Activated CD4-positive, alpha-beta T cell treated with anti-CD3 and anti-CD28 coated beads, Interleukin-10, Interleukin-2, amounts not matched to agents 100 ng/mL and 50 ng/mL, durations not matched to agents 16 hours and 8 hours (primary cell): Measurements from ENCODE around the gene SYT12.
"Not testable (repeated sequence)": the region's sequence is repeated elsewhere in the genome, so short reads cannot be mapped to it uniquely, and the experiment has no call there.

Source experiments
- DNase-seq: peaks from one replicate; pipeline ENCODE4 v3.0.0-alpha.2; 2020

The SYT12 gene, protein sequence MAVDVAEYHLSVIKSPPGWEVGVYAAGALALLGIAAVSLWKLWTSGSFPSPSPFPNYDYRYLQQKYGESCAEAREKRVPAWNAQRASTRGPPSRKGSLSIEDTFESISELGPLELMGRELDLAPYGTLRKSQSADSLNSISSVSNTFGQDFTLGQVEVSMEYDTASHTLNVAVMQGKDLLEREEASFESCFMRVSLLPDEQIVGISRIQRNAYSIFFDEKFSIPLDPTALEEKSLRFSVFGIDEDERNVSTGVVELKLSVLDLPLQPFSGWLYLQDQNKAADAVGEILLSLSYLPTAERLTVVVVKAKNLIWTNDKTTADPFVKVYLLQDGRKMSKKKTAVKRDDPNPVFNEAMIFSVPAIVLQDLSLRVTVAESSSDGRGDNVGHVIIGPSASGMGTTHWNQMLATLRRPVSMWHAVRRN

DNA sequence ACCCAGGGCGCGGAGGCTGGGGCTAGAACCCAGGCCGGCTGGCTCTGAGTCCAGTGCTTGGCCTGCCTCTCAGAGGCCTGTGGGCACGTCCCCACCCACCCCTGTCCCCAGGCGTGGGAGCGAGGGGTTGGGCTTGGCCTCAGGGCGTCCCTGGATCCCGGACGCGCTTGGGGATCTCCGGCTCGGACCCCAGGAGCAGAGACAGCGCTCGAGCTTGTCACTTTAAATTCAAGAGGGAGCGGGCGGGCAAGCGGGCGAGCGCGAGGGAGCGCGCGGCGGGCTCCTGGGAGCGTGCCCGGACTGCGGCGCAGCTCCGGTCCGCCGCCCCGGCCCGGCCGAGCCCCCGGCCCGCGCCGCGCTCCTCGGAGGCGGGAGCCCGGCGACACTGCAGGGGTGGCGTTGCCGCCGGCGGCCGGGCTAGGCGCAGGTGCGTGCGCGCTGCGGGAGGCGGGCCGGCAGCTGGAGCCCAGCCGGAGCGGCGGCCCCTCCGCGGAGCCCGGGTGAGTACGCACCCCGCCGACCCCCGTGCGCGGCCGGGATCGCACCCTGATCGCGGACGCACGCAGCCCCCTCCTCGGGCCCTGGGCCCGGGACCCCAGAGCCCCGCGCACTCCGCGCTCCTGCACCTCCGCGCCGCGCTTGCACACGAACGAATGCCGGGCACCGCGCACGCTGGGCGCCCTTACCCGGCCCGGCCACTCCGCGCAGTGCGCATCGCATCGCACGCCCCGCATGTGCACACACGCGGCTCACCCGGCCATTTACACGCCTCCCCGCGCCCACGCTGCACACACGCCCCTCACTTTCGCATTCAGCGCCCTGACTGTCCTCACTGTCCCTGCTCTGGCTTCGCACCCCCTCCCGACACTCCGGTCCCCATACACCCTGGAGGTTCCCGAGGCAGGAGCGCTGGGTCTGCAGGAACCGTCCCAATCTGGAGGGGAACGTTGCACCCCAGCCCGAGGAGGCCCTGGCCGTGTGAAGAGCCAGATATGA, at the start of gene SYT12:
SYT12 (plus strand) TSS at position 174 of the 996 bp plus-strand sequence. CDS start 7,011 bp downstream, outside the sequence.
- no peak for DNase-seq

DNA sequence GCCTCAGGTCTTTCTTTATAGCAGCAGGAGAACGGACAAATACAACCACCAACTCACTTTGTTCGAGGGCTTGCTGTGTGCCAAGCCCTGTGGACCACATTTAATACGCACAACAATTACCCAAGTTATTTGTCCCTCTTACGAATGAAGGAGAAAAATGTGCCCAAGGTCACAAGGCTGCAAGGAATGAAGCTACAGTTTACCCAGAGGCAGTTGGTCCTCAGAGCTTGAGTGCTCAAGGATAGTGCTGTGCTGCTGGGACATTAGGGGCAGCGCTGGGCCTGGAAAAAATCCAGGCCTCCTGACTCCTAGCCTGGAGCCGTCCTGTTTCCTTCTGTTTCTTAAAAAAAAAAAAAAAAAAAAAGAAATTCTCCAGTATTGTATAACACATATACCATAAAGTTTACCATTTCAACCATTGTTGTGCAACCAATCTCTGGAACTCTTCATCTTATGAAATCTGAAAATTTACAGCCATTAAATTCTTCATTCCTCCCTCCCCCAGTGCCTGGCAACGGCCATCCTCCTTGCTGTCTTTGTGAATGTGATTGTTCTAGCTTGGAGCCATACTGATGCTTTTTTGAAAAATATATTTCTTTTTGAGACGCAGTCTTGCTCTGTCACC, 48.9 kb upstream of the SYT12 start:
- DNase-seq, result no peak

DNA sequence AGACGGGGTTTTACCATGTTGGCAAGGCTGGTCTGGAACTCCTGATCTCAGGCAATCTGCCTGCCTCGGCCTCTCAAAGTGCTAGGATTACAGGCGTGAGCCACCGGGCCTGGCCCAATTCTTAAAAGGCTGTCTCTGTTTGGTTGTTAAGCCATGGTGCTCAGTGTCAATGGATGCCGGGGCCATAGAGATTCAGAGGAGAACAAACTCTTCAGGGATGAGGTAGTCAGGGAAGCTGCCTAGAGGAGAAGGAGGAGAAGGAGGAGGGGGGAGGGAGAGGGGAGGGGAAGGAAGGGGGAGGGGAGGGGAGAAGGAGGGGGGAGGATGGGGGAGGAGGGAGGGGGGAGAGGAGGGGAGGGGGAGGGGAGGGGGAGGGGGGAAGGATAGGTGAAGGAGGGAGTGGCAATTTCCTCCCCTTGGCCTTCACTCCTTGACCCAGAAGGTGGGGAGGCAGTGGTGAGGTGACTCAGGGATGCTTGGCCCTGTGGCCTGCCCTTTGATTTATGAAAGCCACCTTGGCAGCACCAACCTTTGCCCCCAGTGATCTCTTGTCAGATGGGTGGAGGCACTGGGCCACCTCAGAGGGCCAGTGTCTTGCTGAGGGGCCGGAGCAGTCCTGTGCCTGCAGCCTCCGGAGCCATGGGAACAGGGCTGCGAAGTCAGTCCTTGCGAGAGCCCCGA, 48.1 kb upstream of the SYT12 start, which contains the start of gene C11orf86:
C11orf86 (plus strand) TSS at position 581 of the 681 bp plus-strand sequence; CDS start at position 640, 59 bp downstream.
- DNase-seq, result no peak

DNA sequence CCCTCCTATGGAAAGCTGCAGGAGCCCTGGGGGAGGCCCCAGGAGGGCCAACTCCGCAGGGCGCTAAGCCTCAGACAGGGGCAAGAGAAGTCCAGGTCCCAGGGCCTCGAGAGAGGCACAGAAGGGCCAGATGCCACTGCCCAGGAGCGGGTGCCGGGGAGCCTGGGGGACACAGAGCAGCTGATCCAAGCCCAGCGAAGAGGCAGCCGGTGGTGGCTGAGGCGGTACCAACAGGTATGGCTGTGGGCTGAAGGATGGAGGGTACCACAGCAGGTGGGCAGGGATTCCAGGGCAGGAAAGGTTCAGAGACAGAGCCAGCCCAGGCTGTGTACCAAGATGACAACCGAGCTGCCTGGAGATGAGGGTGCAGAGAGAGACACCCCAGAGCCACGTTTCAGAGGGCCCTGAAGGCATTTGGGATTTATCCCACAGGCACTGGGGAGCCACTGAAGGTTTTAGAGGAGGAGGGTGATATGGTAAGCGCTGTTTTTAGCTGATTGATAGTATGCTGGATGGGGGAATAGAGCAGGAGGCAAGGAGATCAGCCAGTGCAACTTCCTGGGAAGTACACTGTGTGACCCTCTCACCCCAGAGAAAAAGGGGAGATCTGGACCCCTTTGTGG, 47.4 kb upstream of the SYT12 start:
- no peak for DNase-seq

DNA sequence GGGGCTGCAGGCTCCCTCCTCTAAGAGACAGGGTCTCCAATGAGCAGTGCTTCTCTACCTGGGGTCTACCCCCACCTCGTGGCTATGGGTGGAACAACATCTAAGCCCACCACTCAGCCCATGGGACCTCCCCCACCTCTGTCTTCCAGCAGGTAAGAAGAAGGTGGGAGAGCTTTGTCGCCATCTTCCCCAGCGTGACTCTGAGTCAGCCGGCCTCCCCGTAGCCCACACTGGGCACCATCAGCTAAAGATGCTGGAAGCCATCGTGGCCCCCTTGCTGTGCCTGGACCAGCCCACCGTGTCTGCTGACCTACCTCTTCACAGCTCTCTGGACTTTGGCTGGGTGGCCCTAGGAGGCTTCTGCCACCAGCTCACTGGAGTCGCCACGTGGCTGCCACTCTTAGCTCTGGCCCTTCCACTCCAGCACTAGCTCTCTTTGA, 46.9 kb upstream of the SYT12 start:
- DNase-seq, result peak; percentile 20

DNA sequence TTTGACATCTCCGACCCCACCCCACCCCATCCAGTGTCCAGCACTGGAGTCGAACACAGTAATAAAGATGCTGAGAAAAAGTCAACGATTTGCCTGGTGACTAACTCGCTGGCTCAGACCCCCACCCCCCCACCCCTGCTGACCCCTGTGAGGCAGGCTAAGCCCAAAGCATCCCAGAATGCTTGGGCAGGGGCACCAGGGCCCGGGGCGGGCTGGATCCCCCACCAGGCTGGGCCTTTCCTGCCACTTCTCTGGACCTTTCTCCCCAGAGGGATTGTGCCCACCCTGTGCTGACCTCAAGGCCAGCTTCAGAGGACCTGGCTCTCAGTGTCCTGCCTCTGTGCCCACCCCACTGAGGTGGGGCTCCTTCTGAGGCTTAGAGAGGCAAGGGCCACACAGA, 46.0 kb upstream of the SYT12 start:
- DNase-seq, result no peak

DNA sequence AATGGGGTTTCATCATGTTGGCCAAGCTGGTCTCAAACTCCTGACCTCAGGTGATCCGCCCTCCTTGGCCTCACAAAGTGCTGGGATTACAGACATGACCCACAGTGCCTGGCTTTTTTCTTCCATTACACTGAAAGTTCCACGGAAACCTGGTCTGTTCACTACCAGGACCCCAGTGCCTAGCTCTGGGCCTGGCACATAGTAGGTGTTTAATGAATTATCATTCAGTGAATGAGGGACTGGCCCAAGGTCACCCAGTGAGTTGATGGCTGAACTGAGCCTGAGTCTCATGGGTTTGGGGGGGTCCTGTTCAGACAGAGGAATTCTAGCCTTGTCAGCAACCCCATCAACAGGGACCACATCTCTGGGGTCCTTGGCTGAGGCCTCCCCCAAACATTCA, 44.7 kb upstream of the SYT12 start:
- DNase-seq, result no peak

DNA sequence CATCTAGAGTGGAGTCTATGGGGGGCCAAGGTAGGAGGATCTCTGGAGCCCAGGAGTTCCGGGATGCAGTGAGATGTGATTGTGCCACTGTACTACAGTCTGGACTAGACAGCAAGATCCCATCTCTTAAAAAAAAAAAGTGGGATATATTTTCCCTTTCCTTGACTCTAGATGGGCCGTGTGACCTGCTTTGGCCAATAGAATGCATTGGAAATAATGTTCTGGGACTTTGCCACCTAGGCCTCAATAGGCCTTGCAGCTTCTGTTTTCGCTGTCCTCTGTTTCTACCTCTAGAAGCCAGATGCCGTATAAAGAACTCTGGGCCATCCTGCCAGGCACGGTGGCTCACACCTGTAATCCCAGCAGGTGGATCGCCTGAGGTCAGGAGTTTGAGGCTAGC, 44.2 kb upstream of the SYT12 start:
- no peak for DNase-seq

DNA sequence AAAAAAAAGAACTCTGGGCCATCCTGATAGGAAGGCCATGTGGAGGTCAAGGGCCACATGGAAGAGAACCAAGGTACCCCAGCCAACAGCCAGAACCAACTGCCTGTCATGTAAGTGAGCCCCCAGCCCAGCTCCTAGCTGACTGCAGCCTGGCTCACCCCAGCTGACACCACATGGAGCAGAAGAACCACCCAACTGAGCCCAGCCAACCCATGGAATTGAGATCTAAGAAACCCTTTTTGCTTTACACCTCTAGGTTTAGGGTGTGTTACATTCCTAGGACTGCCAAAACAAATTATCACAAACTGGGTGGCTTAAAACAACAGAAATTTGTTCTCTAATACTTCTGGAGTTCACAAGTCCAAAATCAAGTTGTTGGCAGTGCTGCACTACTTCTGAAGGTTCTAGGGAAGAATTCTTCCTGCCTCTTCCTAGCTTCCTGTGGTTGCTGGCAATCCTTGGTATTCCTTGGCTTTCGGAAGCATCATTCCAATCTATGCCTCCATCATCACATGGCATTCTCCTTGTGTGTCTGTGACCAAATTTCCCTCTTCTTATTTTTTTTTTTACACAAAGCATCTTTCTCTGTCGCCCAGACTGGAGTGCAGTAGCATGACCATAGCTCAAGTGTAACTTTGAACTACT, 43.5 kb upstream of the SYT12 start:
- DNase-seq, result no peak

DNA sequence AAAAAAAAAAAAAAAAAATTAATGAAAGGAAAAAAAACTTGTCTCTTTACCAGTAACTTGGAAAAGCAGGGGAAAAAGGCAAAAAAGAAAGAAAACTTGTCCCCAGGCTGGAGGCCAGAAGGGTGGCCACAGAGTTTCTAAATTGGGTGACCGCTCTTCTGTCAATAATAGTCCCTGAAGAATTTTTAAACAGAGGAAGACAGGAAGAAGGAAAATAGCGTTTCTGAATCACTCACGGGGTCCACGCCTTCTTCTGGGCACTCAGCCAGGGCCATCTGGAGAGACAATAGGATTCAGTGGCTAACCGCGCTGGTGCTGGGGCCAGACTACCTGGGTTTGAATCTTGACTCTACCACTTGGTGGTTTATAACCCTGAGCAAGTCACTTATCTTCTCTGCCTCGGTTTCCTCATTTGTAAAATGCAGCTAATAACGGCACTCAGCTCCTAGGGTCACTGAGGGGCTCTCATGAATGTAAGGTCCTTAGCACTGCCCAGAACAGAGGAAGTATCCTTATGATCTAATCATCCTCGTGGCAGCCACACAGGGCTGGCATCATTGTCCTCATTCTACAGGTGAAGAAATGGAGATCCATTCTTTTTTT, 40.9 kb upstream of the SYT12 start:
- DNase-seq, result no peak

DNA sequence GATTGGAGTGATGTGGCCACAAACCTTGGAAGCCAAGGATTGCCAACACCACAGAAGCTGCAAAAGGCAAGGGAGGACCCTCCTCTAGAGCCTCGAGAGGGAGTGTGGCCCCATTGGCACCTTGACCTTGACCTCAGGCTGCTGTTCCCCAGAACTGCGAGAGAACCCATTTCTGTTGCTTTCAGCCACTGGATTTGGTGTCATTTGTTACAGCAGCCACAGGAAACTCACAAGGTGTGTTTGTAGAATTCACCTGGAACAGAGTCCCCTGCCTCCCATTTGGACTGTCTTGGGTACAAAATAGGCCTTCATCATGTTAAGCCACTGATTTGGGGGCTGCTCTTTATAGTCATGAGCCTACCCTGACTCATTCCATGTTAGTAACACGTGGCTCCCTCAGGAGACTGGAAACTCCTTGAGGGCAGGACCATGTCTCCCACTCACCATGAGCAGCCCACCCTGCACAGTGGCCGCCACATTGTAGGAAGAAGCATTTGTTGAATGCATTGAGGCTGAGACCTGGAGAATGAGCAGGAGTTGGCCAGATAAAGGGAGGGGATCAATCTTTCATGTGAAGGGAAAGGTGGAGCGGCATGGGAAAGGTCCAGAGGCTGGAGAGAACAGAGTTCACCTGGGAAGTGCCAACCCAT, 39.5 kb upstream of the SYT12 start:
- DNase-seq, result no peak

DNA sequence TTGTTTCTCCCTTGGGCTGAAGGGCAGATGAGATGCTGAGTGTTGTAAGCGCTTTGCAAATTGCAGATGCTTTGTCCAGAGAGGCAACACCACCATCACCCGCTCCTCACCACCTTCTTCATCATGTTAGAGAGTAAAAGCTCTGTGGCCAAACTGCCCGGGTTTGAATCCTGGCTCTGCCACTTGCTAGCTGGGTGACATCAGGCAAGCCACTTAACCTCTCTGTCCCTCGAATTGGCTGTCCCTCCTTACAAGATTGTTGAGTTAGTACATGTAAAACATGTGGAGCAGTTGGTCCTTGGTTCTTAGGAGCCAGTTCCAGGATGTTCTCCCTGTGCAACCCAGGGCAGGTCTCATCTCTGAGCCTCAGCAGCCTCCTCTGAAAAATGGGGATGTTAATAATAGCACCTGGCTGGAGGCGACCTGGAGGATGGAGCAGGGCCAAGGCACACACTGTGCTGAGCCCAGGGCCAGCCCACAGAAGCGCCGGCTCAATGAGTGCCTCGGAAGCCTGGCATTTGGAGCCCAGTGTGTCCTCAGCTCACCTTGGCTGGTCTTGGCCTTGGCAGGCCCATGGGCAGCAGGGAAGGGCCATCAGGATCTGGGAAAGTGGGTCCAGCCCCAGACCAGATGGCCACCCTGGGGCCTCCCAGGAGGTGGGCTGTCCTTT, 37.3 kb upstream of the SYT12 start:
- DNase-seq, result no peak

DNA sequence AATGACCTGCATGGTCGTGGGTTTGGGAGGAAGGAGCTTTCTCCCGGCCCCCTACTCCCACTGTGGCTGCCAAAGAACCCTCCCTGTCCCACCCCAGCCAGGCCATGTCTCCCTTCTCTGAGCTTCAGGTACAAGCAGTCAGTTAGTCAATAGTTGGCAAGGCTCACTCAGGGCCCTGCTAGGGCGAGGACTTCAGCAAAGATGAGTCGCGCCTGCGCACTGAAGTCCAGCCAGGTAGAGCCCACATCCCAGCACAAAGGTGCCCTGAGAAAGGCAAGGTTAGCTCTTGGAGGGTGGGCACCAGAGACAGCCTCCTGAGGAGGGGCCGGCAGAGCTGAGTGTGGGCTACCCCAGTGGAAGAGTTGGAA, 36.8 kb upstream of the SYT12 start:
- DNase-seq, result no peak

DNA sequence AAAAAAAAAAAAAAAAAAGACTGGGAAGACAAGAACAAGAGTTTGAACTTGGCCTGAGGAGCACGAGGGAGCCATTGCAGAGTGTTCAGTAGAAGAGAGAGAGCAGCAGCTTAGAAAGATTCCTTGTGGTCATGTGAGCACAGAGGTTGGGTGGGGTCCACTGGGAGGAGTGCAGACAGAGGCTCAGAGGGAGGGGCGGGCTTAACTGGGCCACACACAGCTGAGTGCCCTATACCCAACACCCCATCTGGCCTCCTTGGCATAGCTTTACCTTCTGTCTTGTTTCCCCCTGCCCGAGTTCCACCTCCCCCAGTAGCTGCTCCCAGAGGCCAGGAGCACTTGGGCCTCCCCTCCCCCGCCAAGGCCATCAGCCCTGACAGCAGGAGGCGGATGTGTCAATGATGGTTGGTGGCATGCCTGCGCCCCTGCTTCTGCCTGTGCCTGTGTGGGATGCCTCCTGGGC, 35.7 kb upstream of the SYT12 start:
- DNase-seq, result no peak

DNA sequence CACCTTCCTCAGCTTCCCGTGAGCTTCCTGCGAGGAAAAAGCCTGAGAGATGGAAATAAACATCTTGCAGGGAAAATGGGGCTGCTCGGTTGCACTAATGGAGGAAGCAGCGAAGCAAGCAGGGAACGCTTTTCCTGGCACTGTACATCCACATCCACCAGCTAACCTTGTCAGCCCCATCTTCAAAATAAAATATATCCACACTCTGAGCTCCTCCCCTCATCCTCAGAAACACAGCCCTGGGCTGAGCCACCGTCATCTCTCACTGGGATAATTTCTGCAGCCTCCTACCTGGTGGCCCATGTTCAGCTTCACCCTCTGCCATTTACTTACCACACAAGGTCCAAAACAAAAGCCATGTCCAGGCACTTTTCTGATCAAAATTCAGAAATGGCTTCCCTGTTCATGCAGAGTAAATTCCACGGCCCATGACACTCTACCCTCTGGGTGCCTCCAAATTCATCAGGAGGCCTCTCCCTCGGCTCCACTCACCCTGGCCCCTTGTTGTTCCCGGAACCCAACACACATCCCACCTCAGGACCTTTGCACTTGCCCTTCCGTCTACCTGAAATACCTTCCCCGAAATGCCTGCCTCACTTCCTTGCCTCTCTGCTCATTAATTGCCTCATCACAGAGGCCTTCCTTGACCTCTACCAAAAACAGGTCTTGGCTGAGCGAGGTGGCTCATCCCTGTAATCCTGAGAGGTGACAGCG, 34.9 kb upstream of the SYT12 start:
- DNase-seq, result no peak

DNA sequence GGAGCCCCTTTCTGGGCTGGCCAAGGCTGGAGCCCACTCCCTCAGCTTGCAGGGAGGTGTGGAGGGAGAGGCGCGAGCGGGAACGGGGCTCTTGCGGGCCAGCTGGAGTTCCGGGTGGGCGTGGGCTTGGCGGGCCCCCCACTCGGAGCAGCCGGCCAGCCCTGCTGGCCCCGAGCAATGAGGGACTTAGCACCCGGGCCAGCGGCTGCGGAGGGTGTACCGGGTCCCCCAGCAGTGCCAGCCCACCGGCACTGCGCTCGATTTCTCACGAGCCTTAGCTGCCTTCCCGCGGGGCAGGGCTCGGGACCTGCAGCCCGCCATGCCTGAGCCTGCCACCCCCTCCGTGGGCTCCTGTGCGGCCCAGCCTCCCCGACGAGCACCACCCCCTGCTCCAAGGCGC, 34.2 kb upstream of the SYT12 start:
- not testable (repeated sequence) for DNase-seq

DNA sequence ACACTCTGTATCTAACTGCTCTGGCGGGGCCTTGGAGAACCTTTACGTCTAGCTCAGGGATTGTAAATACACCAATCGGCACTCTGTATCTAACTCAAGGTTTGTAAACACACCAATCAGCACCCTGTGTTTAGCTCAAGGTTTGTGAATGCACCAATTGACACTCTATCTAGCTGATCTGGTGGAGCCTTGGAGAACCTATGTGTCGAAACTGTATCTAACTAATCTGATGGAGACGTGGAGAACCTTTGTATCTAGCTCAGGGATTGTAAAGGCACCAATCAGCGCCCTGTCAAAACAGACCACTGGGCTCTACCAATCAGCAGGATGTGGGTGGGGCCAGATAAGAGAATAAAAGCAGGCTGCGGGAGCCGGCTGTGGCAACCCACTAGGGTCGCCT, 33.6 kb upstream of the SYT12 start:
- not testable (repeated sequence) for DNase-seq

DNA sequence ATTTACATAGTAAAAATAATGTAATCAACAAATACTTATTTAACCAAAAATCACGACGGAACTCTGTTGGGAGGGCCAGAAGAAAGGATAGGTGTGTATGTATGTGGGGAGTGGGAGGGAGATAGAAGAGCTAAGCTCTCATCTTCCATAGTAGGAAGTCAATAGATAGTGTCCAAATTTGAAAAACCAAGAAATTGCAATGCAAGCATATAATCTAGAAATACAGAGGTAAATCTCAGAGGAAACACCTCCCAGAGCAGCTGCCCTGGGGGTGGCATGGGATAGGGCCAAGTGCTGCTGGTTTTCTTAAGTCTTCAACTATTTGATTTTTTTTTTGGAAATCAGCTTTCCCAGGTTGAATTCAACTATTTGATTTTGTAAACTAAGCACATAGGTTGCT, 30.9 kb upstream of the SYT12 start:
- DNase-seq, result no peak

DNA sequence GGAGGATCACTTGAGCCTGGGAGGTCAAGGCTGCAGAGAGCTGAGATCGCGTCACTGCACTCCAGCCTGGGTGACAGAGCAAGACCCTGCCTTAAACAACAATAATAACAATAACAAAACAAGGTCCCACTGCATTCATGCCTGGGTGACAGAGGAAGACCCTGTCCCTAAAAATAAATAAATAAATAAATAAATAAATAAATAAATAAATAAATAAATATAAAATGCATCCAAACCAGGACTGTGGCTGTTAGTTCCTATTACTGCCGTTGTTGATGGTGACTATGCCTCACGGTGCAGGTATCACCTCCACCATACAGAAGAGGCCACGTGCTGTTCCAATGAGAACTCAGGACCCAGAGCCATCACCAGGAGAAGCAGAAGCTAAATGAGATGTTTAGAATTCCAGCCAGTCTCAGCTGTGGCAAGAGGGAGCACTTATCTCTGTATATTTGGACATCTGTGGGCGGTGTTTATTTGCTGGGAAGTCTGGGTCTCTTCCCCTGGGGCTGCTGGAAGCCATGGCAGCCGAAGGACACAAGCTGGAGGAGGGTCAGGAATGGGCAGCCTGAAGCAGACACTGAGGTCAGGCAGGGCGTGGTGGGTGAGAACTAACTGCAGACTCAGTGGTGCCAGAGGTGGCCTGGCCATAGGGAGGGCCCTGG, 26.2 kb upstream of the SYT12 start:
- no peak for DNase-seq
